ENCODE results near the gene THUMPD3. TPM values are rescaled to one million over a fixed set of nuclear protein-coding genes. Genes with fewer than 3 reads are reported as not detected.

The THUMPD3 gene
- total and polyA plus RNA-seq, 7 donors = 15.6 to 38.5 (median 30.9) TPM

DNA sequence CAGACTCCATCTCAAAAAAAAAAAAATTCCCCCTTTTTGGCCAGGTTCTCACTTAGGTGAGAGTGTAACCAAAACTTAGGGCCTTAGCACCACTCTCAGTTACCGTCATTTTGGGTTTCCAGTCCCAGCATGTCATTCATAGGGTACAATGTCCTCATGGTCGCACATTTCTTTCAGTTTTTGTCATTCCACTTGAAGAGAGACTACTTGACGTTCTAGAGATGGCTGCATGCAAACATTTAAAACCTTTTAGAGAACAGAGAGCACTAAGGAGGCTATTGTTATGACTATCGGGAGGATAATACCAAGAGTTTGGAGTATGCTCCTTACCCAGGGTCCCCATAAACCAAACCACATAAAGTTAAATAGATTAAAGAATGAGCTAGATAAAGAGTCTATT lies 37.9 kb upstream of the THUMPD3 start:
- Histone ChIP-seq H3K27me3 (no peaks in the 10 kb centered on the region), H3K27ac (no peak overlapping the region), H3K9me3 (no peaks in the 10 kb centered on the region), H3K4me3 (no peak overlapping the region), H3K4me1 (no peaks in the 10 kb centered on the region), H3K36me3 (no peaks in the 10 kb centered on the region)
- DNase-seq = no peak
- TF ChIP-seq, protein P1, sequence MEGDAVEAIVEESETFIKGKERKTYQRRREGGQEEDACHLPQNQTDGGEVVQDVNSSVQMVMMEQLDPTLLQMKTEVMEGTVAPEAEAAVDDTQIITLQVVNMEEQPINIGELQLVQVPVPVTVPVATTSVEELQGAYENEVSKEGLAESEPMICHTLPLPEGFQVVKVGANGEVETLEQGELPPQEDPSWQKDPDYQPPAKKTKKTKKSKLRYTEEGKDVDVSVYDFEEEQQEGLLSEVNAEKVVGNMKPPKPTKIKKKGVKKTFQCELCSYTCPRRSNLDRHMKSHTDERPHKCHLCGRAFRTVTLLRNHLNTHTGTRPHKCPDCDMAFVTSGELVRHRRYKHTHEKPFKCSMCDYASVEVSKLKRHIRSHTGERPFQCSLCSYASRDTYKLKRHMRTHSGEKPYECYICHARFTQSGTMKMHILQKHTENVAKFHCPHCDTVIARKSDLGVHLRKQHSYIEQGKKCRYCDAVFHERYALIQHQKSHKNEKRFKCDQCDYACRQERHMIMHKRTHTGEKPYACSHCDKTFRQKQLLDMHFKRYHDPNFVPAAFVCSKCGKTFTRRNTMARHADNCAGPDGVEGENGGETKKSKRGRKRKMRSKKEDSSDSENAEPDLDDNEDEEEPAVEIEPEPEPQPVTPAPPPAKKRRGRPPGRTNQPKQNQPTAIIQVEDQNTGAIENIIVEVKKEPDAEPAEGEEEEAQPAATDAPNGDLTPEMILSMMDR (IDR thresholded peaks at IDR 0.05) = no peak
- TF ChIP-seq POLR2A (IDR thresholded peaks at IDR 0.05) (no peak), EP300 (IDR thresholded peaks at IDR 0.05) (no peak), POLR2AphosphoS5 (IDR thresholded peaks at IDR 0.05) (no peak)
- 71 to 84% methylated on average over 4 of the region's 4 CpGs for WGBS, 2 donors
- intact Hi-C loops (cut with DNase I) = no loop called here

DNA sequence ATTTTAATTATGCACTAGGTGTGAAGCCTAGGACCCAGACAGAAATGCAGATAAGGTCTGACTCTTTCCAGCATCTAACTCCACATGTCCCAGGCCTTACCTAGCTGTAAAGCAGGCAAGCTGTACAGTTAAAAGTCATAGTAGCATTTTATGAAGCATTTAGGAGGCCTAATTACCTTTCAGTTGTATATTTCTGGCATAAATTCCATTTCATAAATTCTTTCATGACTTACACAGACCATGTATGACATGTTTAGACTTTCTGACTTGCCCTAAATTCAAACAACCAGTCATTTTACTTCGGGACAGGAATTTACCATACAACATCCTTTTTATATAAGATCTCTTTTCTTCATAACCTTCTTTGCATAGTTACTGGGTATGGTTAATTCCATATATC lies 35.3 kb upstream of the THUMPD3 start:
- no peaks in the 10 kb centered on the region for H3K36me3 ChIP-seq
- intact Hi-C loops (cut with DNase I) = no loop called here
- H3K4me1 ChIP-seq = no peaks in the 10 kb centered on the region
- WGBS, 2 donors = 83 to 99% methylated on average over 1 of the region's 1 CpG
- no peaks in the 10 kb centered on the region for H3K9me3 ChIP-seq
- H3K27me3 ChIP-seq = no peaks in the 10 kb centered on the region
- TF ChIP-seq EP300 (IDR thresholded peaks at IDR 0.05) = no peak
- TF ChIP-seq, protein P1 (IDR thresholded peaks at IDR 0.05) = no peak
- TF ChIP-seq POLR2AphosphoS5 (IDR thresholded peaks at IDR 0.05) = no peak
- no peak for TF ChIP-seq POLR2A (IDR thresholded peaks at IDR 0.05)
- no peak for DNase-seq
- no peak overlapping the region for H3K27ac ChIP-seq
- no peak overlapping the region for H3K4me3 ChIP-seq

DNA sequence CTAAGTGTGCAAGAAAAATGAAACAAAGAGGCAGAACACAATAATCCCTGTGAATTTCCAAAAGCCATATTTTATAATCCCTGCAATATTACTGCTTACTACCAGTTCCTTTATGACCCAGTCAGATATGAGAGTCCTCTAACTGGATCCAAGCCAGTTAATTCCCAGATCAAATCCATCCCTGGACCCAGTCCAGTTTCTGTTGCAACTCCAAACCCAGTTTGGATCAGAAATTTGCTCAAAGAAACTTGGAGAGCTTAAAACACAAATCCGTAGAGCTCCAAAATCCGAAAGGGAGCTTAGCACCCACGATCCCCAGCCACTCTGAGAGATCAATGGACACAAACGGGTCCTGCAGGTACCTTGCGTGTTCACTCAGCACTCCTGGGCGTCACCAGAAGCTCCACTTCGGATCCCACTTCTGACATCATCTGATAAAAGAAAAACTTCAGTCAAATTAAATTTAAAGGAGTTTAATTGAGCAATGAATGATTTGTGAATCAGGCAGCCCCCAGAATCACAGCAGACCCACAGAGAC lies 32.6 kb upstream of the THUMPD3 start:
- 56 to 76% methylated on average over 7 of the region's 7 CpGs for WGBS, 2 donors
- H3K27me3 ChIP-seq = no peaks in the 10 kb centered on the region
- no peaks in the 10 kb centered on the region for H3K36me3 ChIP-seq
- no peak for TF ChIP-seq EP300 (IDR thresholded peaks at IDR 0.05)
- TF ChIP-seq POLR2AphosphoS5 (IDR thresholded peaks at IDR 0.05) = no peak
- TF ChIP-seq POLR2A (IDR thresholded peaks at IDR 0.05) = no peak
- intact Hi-C loops (cut with DNase I) = no loop called here
- H3K4me1 ChIP-seq = no peaks in the 10 kb centered on the region
- no peaks in the 10 kb centered on the region for H3K9me3 ChIP-seq
- DNase-seq = peak; percentile 65
- H3K27ac ChIP-seq = no peak overlapping the region
- no peak overlapping the region for H3K4me3 ChIP-seq

DNA sequence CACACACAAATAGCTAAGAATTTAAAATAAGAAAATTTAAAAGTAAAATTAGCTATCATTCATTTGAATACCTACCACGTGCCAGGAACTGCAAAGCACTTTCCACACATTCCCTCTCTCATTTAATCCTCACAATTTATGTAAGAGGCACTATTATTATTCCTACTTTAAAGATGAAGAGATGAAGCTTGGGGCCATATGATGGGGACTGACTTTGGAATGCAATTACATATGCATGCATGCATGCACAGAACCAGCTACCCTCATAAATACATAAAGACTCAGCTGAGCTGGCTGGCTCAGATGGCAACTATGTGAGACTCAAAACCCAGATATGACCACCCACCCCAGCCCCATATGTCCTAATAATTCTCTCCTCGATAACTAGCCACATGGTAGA lies 31.7 kb upstream of the THUMPD3 start:
- Histone ChIP-seq H3K27ac (no peak overlapping the region), H3K4me3 (no peak overlapping the region), H3K36me3 (no peaks in the 10 kb centered on the region), H3K9me3 (no peaks in the 10 kb centered on the region), H3K27me3 (no peaks in the 10 kb centered on the region), H3K4me1 (no peaks in the 10 kb centered on the region)
- 80 to 87% methylated on average over 2 of the region's 2 CpGs for WGBS, 2 donors
- intact Hi-C loops (cut with DNase I) = no loop called here
- DNase-seq = no peak
- TF ChIP-seq POLR2A (IDR thresholded peaks at IDR 0.05) (no peak), EP300 (IDR thresholded peaks at IDR 0.05) (no peak), POLR2AphosphoS5 (IDR thresholded peaks at IDR 0.05) (no peak)
- TF ChIP-seq, protein P1 (IDR thresholded peaks at IDR 0.05) = no peak

DNA sequence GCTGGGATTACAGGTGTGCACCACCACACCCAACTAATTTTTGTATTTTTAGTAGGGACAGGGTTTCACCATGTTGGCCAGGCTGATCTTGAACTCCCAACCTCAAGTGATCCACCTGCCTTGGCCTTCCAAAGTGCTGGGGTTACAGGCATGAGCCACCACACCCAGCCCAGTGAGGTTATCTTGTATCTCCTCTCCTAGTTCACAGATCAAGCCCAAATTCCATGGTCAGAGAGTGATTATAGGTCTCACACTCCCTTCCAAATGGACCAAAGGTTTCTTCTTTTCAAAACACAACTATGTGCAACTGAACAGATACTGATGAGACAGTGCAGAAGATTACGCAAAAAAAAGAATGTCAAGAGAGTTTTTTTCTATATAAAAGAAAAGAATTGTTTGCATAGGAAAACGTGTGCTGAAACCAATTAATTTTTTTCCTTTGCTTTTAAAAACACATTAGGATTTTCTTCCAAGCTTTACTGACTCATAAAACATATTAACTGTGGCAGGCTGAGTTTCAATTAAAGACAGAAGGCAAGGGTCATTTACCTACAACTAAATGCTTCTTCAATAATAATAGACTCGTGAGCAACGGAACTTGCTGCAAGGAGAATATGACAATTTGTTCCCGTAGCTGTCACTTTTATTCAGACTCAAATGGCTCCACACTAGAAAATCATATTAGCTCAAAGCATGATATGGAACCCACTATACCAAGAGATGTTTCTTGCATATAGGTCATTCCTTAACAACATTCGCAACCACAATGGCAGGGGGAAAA lies 30.4 kb upstream of the THUMPD3 start:
- DNase-seq = no peak
- intact Hi-C loops (cut with DNase I) = no loop called here
- TF ChIP-seq EP300 (IDR thresholded peaks at IDR 0.05) (no peak), POLR2A (IDR thresholded peaks at IDR 0.05) (no peak), POLR2AphosphoS5 (IDR thresholded peaks at IDR 0.05) (no peak)
- TF ChIP-seq, protein P1 (IDR thresholded peaks at IDR 0.05) = no peak
- no peaks in the 10 kb centered on the region for H3K9me3 ChIP-seq
- no peaks in the 10 kb centered on the region for H3K36me3 ChIP-seq
- WGBS, 2 donors = 83 to 84% methylated on average over 6 of the region's 6 CpGs
- no peak overlapping the region for H3K4me3 ChIP-seq
- no peaks in the 10 kb centered on the region for H3K27me3 ChIP-seq
- no peak overlapping the region for H3K27ac ChIP-seq
- H3K4me1 ChIP-seq = no peaks in the 10 kb centered on the region
